HEK293T (cell line): ENCODE results near the gene GNB2.
A peak's percentile ranks its signal among the peaks of the same experiment; 100 is the strongest.

ENCODE experiments used
- CTCF ChIA-PET: fragments of 350-600 bp; formaldehyde crosslinking; extraction: SDS; loops from one replicate; lab custom pipeline; 2021; ENCODE audit warnings: antibody characterized with exemption, inconsistent platforms; lab: Yijun Ruan, JAX
- POLR2A ChIA-PET: fragments of 350-600 bp; formaldehyde crosslinking; extraction: SDS; loops from one replicate; lab custom pipeline; 2020; ENCODE audit warnings: antibody characterized with exemption, inconsistent platforms; lab: Yijun Ruan, JAX
- DNase-seq: peaks from one replicate; pipeline ENCODE4 v3.0.0; 2012; ENCODE audit warnings: mixed read lengths; ENCODE audit errors: extremely low spot score
- ARNT ChIP-seq: fragments of 450-650 bp; IDR thresholded peaks from 2 replicates; pipeline ENCODE4 v1.6.1; 2017; ENCODE audit warnings: mild to moderate bottlenecking
- BHLHE40 ChIP-seq: fragments of 450-650 bp; IDR thresholded peaks from 2 replicates; pipeline ENCODE4 v1.6.1; 2016; ENCODE audit warnings: mild to moderate bottlenecking, moderate library complexity, borderline replicate concordance
- CTBP1 ChIP-seq: fragments of 450-650 bp; IDR thresholded peaks from 2 replicates; pipeline ENCODE4 v1.6.1; 2016; ENCODE audit warnings: borderline replicate concordance
- ELF4 ChIP-seq: fragments of 450-650 bp; IDR thresholded peaks from 2 replicates; pipeline ENCODE4 v1.6.1; 2017; ENCODE audit warnings: antibody characterized with exemption
- FOXA1 ChIP-seq: fragments of 450-650 bp; IDR thresholded peaks from 2 replicates; pipeline ENCODE4 v1.6.1; 2016; ENCODE audit warnings: mild to moderate bottlenecking
- FOXK2 ChIP-seq: fragments of 450-650 bp; IDR thresholded peaks from 2 replicates; pipeline ENCODE4 v1.6.1; 2016; ENCODE audit warnings: mild to moderate bottlenecking
- FOXM1 ChIP-seq: fragments of 450-650 bp; IDR thresholded peaks from 2 replicates; pipeline ENCODE4 v1.6.1; 2017; ENCODE audit warnings: mild to moderate bottlenecking, borderline replicate concordance
- HDGF ChIP-seq: fragments of 450-650 bp; IDR thresholded peaks from 2 replicates; pipeline ENCODE4 v1.6.1; 2017; ENCODE audit warnings: antibody characterized with exemption, borderline replicate concordance
- L3MBTL2 ChIP-seq: fragments of 450-650 bp; conservative IDR thresholded peaks from 2 replicates; pipeline ENCODE4 v1.6.1; 2016; ENCODE audit warnings: mild to moderate bottlenecking
- LEF1 ChIP-seq: fragments of 450-650 bp; IDR thresholded peaks from 2 replicates; pipeline ENCODE4 v1.6.1; 2017; ENCODE audit warnings: mild to moderate bottlenecking, borderline replicate concordance
- NFRKB ChIP-seq: fragments of 450-650 bp; IDR thresholded peaks from 2 replicates; pipeline ENCODE4 v1.6.1; 2016; ENCODE audit warnings: mild to moderate bottlenecking, moderate library complexity
- SP1 ChIP-seq: fragments of 450-650 bp; IDR thresholded peaks from 2 replicates; pipeline ENCODE4 v1.6.1; 2017
- SUZ12 ChIP-seq: fragments of 450-650 bp; IDR thresholded peaks from 2 replicates; pipeline ENCODE4 v1.6.1; 2016; ENCODE audit warnings: mild to moderate bottlenecking
- TARDBP ChIP-seq: fragments of 450-650 bp; IDR thresholded peaks from 2 replicates; pipeline ENCODE4 v1.6.1; 2016
- ZNF384 ChIP-seq: fragments of 450-650 bp; IDR thresholded peaks from 2 replicates; pipeline ENCODE4 v1.6.1; 2016
- TF ChIP-seq, protein P1 (sequence below): fragments of 450-650 bp; IDR thresholded peaks from 2 replicates; pipeline ENCODE4 v1.6.1; 2016

The GNB2 gene

DNA sequence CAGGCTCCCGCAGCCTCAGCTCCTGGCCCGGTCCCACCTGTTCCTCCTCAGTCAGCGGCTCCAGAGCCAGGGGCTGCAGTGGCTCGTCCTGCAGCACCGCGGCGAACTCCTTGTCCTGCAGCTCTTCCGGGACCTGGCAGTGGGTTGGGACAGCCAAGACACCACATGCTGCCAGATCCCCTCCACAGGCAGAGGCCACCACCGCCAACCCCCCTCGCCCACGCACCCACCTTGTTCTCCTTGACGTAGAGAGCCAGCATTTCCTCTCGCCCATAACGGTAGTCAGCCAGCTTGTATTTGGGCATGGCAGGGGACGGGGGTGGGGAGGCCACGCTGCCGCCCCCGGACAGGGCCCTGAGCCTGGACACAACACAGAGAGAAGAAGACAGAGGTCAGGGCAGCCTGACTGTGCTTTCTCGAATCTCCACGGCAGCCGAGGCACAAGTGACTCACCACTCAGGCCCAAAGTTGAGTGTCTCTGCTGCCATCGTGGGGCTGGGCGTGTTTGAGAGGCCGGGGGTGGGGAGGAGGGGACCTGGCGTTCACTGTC, 14.3 kb downstream of the GNB2 start:
- ChIA-PET CTCF (no interaction called here), POLR2A (no interaction called here)
- no peak for TF ChIP-seq ELF4
- TF ChIP-seq ARNT = no peak
- TF ChIP-seq SUZ12 = no peak
- TF ChIP-seq, protein P1, sequence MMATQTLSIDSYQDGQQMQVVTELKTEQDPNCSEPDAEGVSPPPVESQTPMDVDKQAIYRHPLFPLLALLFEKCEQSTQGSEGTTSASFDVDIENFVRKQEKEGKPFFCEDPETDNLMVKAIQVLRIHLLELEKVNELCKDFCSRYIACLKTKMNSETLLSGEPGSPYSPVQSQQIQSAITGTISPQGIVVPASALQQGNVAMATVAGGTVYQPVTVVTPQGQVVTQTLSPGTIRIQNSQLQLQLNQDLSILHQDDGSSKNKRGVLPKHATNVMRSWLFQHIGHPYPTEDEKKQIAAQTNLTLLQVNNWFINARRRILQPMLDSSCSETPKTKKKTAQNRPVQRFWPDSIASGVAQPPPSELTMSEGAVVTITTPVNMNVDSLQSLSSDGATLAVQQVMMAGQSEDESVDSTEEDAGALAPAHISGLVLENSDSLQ = no peak
- no peak for TF ChIP-seq ZNF384
- no peak for TF ChIP-seq CTBP1
- no peak for DNase-seq

DNA sequence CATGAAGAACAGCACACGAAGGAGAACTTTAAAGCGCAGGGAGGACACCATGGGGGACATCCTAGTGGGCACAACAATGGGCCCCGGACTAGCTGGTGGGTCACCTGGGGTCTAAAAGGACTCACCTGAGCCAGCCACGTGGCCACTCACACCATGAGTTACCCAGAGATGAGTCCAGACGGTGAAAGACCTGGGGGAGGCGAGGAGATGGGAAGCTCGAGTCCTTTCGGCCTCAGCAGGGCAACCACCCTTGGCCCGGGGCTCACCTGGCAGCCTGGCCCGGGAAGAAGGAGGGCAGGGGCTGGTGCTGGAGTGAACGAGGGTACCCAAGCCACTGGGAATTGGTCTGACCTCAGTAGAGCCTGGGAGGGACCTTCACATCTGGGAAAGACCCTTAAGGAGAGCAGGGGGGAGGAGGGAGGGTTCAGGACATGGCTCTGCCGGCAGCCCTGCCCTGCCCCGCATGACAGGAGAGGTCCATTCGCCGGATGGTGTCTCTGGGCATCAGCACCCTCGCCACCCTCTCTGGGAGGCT, 14.9 kb downstream of the GNB2 start:
- no peak for TF ChIP-seq CTBP1
- TF ChIP-seq ZNF384 = no peak
- no peak for TF ChIP-seq SP1
- no peak for TF ChIP-seq LEF1
- TF ChIP-seq NFRKB = no peak
- no peak for TF ChIP-seq ARNT
- TF ChIP-seq, protein P1 = no peak
- TF ChIP-seq FOXM1 = no peak
- TF ChIP-seq HDGF = no peak
- no peak for TF ChIP-seq FOXK2
- no peak for TF ChIP-seq L3MBTL2
- TF ChIP-seq BHLHE40 = no peak
- TF ChIP-seq FOXA1 = no peak
- TF ChIP-seq TARDBP = no peak
- no peak for TF ChIP-seq ELF4
- no peak for TF ChIP-seq SUZ12
- CTCF ChIA-PET = no interaction called here
- POLR2A ChIA-PET = no interaction called here
- DNase-seq = no peak

DNA sequence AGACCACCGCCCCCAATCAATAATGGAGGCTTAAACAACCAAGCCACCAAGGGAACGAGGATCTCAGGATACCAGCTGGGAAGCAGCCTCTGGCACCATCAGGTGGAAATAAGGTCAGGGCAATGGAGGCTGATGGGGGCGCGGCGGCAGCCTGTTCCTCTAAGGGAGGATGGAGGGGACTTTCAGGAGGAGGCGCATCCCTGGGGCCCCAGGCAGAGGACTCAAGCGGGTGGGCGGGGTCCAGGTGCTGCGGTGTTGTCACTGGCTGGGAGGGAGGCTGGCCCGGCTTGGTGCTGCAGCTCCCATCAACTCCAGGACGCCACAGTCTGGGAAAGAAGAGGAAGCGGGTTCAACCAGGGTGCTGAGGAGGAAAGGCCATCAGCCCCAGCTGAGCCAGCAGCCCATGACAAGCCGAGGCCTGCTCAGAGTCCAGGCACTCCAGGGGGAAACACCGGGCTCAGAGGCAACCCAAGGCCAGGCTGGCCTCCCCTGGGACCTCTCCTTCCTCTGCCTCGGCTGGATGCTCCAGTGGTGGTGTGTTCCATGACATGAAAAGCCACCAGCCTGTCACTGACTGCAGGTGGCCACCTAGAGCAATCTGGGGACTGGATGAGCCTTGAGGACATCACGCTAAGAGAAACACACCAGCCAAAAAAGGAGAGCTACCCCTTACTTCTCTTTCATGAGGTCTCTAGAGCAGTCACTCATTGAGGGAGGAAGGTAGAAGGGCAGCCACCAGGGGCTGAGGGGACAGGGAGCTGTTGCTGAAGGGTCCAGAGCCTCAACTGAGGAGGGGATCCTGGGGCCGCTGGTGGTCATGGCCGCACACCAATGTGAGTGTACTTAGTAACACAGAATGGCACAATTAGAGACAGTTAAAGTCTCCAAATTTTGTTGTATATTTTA, 15.9 kb downstream of the GNB2 start:
- CTCF ChIA-PET = interaction anchor here (0.6 kb wide), 2 partner anchors 179 to 186 kb away, joined by 3 to 4 read pairs; partner anchors contain the start of gene SRRT
- DNase-seq = no peak
- POLR2A ChIA-PET = interaction anchor here (1.7 kb wide), 1 partner anchor 104 kb away, joined by 4 read pairs; the partner anchor contains the start of genes FBXO24 and LRCH4
- no peak for TF ChIP-seq FOXM1
- no peak for TF ChIP-seq SP1
- TF ChIP-seq, protein P1 = no peak
- TF ChIP-seq BHLHE40 = no peak
- TF ChIP-seq FOXK2 = no peak
- no peak for TF ChIP-seq HDGF
- no peak for TF ChIP-seq TARDBP
- TF ChIP-seq FOXA1 = no peak
- no peak for TF ChIP-seq CTBP1
- TF ChIP-seq ELF4 = no peak
- no peak for TF ChIP-seq ARNT
- TF ChIP-seq LEF1 = no peak
- no peak for TF ChIP-seq NFRKB
- TF ChIP-seq ZNF384 = no peak
- TF ChIP-seq L3MBTL2 = no peak
- TF ChIP-seq SUZ12 = no peak

DNA sequence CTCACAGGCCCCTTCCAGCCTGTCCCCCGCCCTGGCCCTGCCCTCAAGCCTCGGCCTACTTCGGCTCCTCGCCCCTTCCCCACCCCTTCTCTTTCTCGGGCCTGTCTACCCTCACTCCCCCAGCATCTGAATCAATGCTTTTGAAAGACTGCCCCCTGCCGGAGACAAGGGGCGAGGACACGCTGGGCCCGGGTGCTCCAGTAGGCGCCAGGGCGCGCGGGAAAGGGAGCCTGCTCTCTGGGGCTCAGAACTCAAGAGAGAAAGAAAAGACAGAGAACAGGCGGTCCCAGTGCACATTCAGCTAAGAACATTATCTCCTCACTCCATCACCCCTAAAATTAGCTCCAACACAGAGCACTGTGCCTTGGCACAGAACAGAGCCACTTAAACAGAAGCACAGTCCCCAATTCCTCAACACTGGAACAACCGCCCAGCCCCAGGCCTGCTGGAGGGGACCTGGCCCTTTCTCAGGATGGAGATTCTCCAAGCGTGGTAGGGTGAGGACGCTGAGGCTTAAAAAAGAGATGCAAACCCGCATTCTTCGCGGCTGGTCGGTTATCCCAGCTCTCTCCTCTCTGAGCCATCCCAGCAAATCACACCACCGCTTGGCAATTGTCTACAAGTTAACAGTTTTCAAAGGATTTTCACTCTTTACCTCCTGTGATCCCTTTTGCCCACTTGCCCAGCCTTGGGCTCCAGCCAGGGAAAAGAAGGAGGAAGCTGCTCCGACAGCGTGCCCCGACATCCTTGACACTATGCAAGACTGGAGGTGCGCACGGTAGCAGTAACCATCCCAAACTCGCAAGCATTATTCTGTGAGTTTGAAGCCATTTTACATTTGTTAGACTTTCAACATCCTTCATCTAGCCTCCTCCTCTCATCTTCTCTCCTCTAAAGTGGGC, 18.4 kb downstream of the GNB2 start:
- POLR2A ChIA-PET = interaction anchor here (1.0 to 6.5 kb wide), 6 partner anchors 8 to 263 kb away, joined by 3 to 61 read pairs (median 4); partner anchors contain the start of genes FBXO24, LRCH4 and POP7
- DNase-seq = peak; percentile 83
- CTCF ChIA-PET = interaction anchor here (0.7 to 2.1 kb wide), 11 partner anchors 11 to 102 kb away, joined by 3 to 14 read pairs (median 4); partner anchors contain the start of genes MOSPD3 and POP7
- TF ChIP-seq TARDBP (no peak), FOXA1 (no peak), HDGF (no peak), ARNT (no peak), L3MBTL2 (no peak), NFRKB (no peak), FOXM1 (no peak), LEF1 (no peak), ZNF384 (no peak), FOXK2 (no peak), SUZ12 (no peak), BHLHE40 (no peak), ELF4 (no peak), CTBP1 (no peak), SP1 (no peak)
